SK-N-MC (cell line): ENCODE results near the gene NFIB.

ENCODE experiments used
- EZH2 ChIP-seq: fragments of 200-600 bp; sonication (generic); IDR thresholded peaks from one replicate; pipeline ENCODE4 v1.6.1; 2017; ENCODE audit warnings: antibody characterized with exemption
- FOXP2 ChIP-seq: optimal IDR thresholded peaks from 2 replicates; pipeline ENCODE3; 2011; ENCODE audit warnings: mild to moderate bottlenecking, moderate library complexity; ENCODE audit not compliant: insufficient read depth; ENCODE audit errors: extremely low read length, control extremely low read depth
- POLR2AphosphoS5 ChIP-seq: IDR thresholded peaks from 2 replicates; pipeline ENCODE4 v1.6.1; 2012; ENCODE audit warnings: mild to moderate bottlenecking, low read depth, low read length, borderline replicate concordance

DNA sequence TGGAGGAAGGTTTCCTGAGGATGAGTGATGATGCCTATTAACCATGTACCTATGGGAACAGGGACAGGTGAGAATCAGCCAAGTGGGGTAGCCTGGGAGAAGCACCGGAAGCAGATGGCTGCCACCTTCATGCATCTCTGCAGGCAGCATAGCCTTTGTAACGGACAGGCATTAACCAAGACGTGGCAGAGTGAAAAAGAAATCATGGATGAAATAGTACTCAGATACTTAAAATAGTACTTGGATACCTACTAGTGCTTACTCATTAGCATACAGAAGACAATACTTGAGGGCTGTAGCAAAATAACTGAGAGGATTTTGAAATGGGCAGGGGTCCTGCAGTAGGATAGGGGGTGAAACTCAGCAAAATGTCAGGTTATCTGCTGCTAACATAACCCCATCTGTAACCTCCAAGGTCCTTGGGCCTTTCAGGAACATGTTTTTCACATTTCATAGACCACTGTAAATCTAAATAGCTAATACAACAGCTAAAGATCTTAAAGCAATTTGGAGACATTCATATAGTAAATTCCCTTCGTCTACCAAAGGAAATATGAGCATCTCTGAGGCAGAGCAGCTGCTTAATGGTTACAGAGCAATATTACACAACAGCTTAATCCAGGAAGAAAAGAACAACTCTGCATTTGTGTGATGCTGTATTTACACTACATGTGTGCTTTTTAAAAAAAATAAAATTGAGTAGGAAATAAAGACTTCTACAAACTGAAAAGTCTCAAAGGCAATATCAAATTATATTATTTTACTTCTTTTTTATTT, 154.3 kb downstream of the NFIB start:
- TF ChIP-seq POLR2AphosphoS5 (no peak), EZH2 (no peak), FOXP2 (no peak)
